ENCODE data around the gene FAM120C. TPM values are rescaled to one million over a fixed set of nuclear protein-coding genes. Genes with fewer than 3 reads are reported as not detected.

The FAM120C gene
- polyA plus RNA-seq, 3 donors = 1.7 to 2.6 (median 1.8) TPM

DNA sequence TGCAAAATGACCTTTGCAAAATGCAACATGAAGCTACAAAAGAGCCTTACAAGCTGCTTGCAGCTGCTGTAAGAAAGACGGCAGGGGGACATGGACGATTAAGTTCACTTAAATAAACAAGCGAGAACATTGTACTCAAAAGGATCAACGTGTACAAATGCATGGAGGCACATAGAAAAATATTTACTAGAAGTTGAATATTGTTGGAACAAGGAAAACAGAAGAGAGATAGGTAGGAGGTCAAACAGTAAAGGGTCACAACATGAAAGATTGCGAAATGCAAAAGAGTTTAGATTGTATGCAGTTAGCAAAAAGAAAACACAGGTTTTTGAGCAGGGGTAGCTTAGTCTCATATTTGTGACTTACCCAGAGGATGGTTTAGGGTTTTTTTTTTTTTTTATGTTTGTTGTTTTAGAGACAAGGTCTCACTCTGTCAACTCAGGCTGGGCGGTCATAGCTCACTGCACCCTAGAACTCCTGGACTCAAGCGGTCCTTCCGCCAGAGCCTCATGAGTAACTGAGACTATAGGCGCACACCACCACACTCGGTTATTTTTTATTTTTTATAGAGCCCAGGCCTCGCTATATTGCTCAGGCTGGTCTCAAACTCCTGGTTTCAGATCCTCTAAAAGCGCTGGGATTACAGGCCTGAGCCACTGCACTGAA, 137.4 kb downstream of the FAM120C start:
- peaks cover 0 to 7% (median 0%) of the 10 kb centered on the region in 3 donors for H3K27me3 Mint-ChIP-seq (ENCODE audit: low read depth in 3 of 3)
- WGBS (ENCODE audit: insufficient coverage) = no CpG with 5 or more reads among the region's 12 CpGs
- peak overlapping the region; percentile 85 for H2AFZ ChIP-seq (ENCODE audit: insufficient read depth, low read depth, low read length, poor library complexity, severe bottlenecking)

DNA sequence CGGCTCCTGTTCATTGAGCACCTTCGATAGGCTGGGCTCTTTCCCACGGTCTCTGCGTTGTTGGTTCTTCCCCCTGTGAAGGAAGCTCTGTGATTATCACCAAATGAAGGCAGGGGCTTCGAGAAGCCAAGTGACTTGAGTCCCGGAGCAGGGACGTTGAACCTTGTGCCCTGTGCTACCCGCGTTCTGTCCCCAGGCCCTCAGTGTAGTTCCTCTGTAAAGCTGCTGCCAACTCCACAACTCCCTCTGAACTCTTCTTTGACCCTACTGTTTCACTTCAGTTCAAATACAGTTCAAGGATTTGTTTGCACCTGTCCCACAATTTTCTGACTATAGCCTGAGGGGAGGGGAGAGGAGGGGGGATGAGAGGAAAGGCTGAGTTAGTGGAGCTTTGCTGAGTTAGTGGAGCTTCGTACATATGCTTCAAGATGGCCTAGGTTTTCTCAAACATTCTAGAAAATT, 138.1 kb downstream of the FAM120C start:
- Mint-ChIP-seq H3K27ac (peak overlapping the region; percentile 98 to 99 (median 98)), H3K4me1 (peaks cover 24% of the 10 kb centered on the region), H3K4me3 (peak overlapping the region; percentile 91), H3K9me3 (peaks cover 0 to 14% (median 8%) of the 10 kb centered on the region in 7 donors), H3K36me3 (peaks cover 13 to 18% of the 10 kb centered on the region in 2 donors), H3K27me3 (ENCODE audit: low read depth in 3 of 3) (peaks cover 0 to 7% (median 0%) of the 10 kb centered on the region in 3 donors)
- Histone ChIP-seq H3K9me3 (replicated peaks in 1 of 2; ENCODE audit: control insufficient read depth in 1 of 2, insufficient read depth in 1 of 2, low read length in 2 of 2) (peaks cover 0 to 6% of the 10 kb centered on the region in 2 donors), H2AFZ (ENCODE audit: insufficient read depth, low read depth, low read length, poor library complexity, severe bottlenecking) (peak overlapping the region; percentile 85), H3K79me2 (ENCODE audit: insufficient read depth, low read length) (peaks cover 12% of the 10 kb centered on the region), H3K27ac (ENCODE audit: low read depth in 1 of 2, low read length in 2 of 2) (peak overlapping the region; percentile 88 to 98), H3K4me3 (replicated peaks in 1 of 3; ENCODE audit: low read depth in 2 of 3, low read length in 3 of 3) (peak overlapping the region; percentile 46 to 86 (median 83)), H3K27me3 (ENCODE audit: control insufficient read depth in 2 of 2, insufficient read depth in 2 of 2, low read length in 2 of 2) (no peaks in the 10 kb centered on the region), H3K9ac (ENCODE audit: insufficient read depth, low read length, poor library complexity, severe bottlenecking) (peak overlapping the region; percentile 94), H3K4me1 (ENCODE audit: control insufficient read depth in 1 of 2, insufficient read depth in 2 of 2, low read length in 2 of 2) (peaks cover 16% of the 10 kb centered on the region in 2 donors), H3K36me3 (replicated peaks in 1 of 2; ENCODE audit: control insufficient read depth in 1 of 2, insufficient read depth in 2 of 2, low read length in 2 of 2) (peaks cover 13 to 18% of the 10 kb centered on the region in 2 donors), H3K4me2 (replicated peaks; ENCODE audit: extremely low read depth, low read length, poor library complexity, severe bottlenecking) (peak overlapping the region; percentile 62), H4K20me1 (ENCODE audit: insufficient read depth, low read length) (no peaks in the 10 kb centered on the region)
- intact Hi-C loops (cut with micrococcal nuclease) = loop anchor here (5.0 to 10.0 kb wide), 6 partner anchors 137 to 770 kb away; partner anchors contain the start of genes FAM120C (in 1 of the 2), GNL3L (in 1 of the 2), HUWE1 (in 1 of the 2) and TSR2 (in 1 of the 2)
- no peak for DNase-seq
- TF ChIP-seq, protein P1, sequence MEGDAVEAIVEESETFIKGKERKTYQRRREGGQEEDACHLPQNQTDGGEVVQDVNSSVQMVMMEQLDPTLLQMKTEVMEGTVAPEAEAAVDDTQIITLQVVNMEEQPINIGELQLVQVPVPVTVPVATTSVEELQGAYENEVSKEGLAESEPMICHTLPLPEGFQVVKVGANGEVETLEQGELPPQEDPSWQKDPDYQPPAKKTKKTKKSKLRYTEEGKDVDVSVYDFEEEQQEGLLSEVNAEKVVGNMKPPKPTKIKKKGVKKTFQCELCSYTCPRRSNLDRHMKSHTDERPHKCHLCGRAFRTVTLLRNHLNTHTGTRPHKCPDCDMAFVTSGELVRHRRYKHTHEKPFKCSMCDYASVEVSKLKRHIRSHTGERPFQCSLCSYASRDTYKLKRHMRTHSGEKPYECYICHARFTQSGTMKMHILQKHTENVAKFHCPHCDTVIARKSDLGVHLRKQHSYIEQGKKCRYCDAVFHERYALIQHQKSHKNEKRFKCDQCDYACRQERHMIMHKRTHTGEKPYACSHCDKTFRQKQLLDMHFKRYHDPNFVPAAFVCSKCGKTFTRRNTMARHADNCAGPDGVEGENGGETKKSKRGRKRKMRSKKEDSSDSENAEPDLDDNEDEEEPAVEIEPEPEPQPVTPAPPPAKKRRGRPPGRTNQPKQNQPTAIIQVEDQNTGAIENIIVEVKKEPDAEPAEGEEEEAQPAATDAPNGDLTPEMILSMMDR (IDR thresholded peaks at IDR 0.05) = no peak
- 0% methylated on average over 4 of the region's 10 CpGs for WGBS (ENCODE audit: insufficient coverage)

More for the DNA sequence above, 137.4 kb downstream of the FAM120C start:
- H3K36me3 ChIP-seq (replicated peaks in 1 of 2; ENCODE audit: control insufficient read depth in 1 of 2, insufficient read depth in 2 of 2, low read length in 2 of 2) = peaks cover 5 to 11% of the 10 kb centered on the region in 2 donors
- H3K9me3 ChIP-seq (replicated peaks in 1 of 2; ENCODE audit: control insufficient read depth in 1 of 2, insufficient read depth in 1 of 2, low read length in 2 of 2) = peaks cover 0 to 6% of the 10 kb centered on the region in 2 donors
- no peak overlapping the region for H3K9ac ChIP-seq (ENCODE audit: insufficient read depth, low read length, poor library complexity, severe bottlenecking)
- peak overlapping the region in 1 of 2 donors; percentile 88 for H3K27ac ChIP-seq (ENCODE audit: low read depth in 1 of 2, low read length in 2 of 2)
- Mint-ChIP-seq H3K36me3 (peaks cover 8 to 12% of the 10 kb centered on the region in 2 donors), H3K4me1 (peaks cover 26% of the 10 kb centered on the region), H3K27ac (peak overlapping the region in 4 of 7 donors; percentile 98 to 99 (median 98)), H3K4me3 (no peak overlapping the region), H3K9me3 (peaks cover 0 to 14% (median 8%) of the 10 kb centered on the region in 7 donors)
- H3K4me2 ChIP-seq (replicated peaks; ENCODE audit: extremely low read depth, low read length, poor library complexity, severe bottlenecking) = peak overlapping the region; percentile 62
- TF ChIP-seq, protein P1 (IDR thresholded peaks at IDR 0.05) = no peak
- no peak for DNase-seq
- no peaks in the 10 kb centered on the region for H3K27me3 ChIP-seq (ENCODE audit: control insufficient read depth in 2 of 2, insufficient read depth in 2 of 2, low read length in 2 of 2)
- H3K79me2 ChIP-seq (ENCODE audit: insufficient read depth, low read length) = peaks cover 12% of the 10 kb centered on the region
- H3K4me1 ChIP-seq (ENCODE audit: control insufficient read depth in 1 of 2, insufficient read depth in 2 of 2, low read length in 2 of 2) = peaks cover 16% of the 10 kb centered on the region in 2 donors
- peak overlapping the region in 1 of 3 experiments; percentile 86 for H3K4me3 ChIP-seq (replicated peaks in 1 of 3; ENCODE audit: low read depth in 2 of 3, low read length in 3 of 3)
- intact Hi-C loops (cut with micrococcal nuclease) = loop anchor here in 1 of 2 donors (10.0 kb wide), 2 partner anchors 361 to 769 kb away; partner anchors contain the start of gene HUWE1
- H4K20me1 ChIP-seq (ENCODE audit: insufficient read depth, low read length) = no peaks in the 10 kb centered on the region

All from CD14-positive monocyte (primary cell).